CD4-positive, alpha-beta T cell treated with Interleukin-6 at 100 ng/mL for 8 hours (primary cell): ENCODE measurements around the gene PLCB4.

ENCODE experiments used
- DNase-seq: peaks from one replicate; pipeline ENCODE4 v3.0.0-alpha.2; 2020; ENCODE audit warnings: mixed read lengths, low spot score

PLCB4 gene

GRCh38 chr20:9179193-9179802 lies 110.4 kb downstream of the PLCB4 start:
- no peak for DNase-seq

DNA sequence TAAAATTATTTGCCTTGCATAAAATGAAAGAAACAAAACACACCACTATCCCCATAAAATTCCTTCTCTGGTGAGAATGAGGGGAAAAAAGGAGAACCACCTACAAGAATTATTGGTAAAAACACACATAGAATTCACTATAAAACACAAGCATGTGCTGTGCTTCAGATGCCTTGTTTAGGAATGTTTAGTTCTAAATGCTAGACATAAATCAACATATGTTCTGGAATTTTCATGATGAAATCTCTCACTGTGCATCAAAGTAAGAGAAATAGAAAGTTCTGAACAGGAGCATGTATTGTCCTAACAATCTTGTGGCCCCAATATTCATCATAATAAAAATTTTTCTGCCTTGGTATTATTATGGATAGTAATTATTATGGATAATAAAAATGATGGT lies 111.0 kb downstream of the PLCB4 start:
- DNase-seq = no peak

DNA sequence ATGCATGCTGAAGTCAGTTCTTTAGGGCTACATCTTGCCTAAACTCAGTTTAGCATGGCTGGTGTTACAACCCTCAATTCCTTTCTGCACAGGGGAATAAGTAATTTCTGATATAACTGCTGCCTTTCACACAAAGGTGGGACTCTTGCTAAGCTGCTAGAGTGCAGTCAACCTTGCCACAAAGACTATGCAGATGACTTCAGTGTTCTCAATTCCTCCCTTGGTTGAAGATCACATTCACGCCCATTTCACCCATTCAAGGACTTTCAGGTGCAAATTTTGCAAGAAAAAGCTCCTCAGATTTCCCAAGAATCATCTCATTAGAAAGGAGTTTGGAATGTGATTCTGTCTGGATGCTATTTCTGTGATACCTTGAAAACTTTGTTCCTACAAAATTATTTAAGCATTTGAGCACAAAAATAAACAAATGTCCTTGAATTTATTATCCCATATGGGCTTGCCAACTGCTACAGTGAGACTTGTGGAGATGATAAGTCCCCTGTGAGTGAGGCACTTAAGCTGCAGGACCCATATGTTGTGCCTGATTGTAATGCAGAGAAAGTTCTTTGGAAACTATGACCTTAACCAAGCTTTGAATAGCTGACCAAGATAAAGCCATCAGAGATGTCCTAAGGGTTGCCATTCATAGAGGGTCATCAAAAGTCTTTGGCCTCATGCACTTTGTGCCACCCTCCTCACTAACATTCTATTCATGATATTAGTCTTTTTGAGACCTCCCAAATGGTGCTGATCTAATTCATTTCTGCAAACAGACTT lies 111.8 kb downstream of the PLCB4 start:
- DNase-seq = no peak

GRCh38 chr20:9185511-9185910 lies 116.6 kb downstream of the PLCB4 start:
- DNase-seq = no peak

DNA sequence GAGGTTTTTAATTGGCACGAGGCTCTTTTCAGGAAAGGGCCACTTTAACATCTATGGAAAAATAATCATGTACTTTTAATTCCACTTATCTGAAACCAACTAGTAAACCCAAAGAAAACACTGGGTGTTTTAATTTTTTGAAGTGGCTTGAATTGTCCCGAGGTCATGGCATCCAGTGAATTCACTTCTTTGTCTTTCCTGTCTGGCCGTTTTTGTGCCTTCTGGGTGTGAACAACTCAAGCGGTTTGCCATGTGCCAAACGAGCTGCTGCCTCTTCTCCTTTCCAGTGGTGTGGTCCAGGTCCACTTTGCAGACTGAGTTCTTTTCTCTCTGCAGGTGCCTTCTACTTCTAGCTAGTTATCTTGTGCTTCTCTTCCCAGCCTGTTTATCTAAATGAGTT lies 117.5 kb downstream of the PLCB4 start:
- DNase-seq = no peak

DNA sequence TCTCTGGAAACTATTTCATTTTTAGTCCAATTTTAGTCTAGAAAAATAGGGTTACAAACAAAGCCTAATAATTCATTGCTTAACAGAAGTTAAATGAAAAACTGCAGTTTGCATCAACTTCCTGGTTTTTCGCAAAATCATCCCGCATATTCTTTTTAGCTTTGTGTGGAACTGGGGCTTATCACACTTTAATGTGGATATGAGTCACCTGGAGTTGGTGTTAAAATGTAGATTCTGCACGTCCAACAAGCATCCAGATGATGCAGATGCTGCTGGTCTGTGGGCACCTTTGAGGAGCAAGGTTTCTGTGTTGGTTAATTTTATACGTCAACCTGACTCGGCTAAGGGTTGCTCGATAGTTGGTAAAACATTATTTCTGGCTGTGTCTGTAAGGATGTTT lies 126.1 kb downstream of the PLCB4 start:
- DNase-seq = no peak

DNA sequence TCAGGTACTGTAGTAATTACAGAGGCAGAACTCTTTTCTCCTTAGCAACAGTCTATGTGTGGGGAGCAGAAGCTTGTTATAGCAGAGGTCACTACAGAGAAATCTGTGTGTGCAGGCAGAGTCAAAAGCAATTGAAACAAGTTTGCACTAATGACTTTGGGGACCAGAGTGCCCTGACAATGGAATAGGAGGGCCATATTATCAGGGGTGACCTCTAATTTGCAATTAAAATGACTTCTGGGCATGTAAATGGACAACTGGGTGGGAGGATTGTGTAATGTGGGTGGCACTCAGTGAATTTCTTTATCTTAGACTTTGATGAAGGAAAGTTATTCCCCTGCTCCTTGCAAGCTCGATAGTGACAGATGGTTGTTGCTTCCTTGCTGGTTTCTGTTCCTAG lies 127.2 kb downstream of the PLCB4 start:
- DNase-seq = no peak

DNA sequence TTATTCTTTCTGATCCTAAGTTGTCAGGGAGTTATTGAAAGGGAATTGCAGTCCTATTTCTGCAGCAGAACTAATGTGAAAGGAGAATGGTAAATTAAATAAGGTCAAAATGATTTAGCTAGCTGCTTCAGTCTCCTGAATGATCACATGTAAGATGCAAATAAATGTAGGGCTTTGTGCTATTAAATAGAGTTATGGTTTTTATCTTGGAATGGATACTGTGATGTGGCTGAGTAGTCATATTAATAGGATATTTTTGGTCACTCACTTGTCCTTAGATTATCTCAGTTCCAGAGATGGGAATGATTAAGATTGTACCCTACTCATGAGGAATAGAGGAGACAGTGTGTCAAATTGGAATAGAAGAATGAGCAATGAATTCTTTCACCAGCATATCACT lies 129.6 kb downstream of the PLCB4 start:
- DNase-seq = no peak

- no peak for DNase-seq
Observed at GRCh38 chr20:9200196-9200595, 131.3 kb downstream of the PLCB4 start.

DNA sequence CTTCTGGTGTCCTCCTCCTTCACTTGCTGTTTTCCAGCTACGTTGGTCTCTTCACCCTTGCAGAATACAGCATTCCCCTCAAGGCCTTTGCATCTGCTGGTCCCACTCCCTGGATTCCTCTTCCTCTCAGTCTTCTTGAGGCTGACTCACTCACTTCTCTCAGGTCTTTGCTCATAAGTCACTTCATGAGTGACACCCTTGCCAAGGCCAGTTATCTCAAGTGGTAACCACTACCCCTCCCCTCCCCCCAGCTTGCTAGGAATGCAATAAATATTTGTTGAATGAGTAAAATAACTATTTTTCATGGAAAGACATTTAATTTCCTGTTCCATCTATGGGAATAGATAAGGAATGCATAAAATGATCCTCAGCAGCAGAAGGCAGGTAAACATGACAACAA lies 131.7 kb downstream of the PLCB4 start:
- DNase-seq = no peak

DNA sequence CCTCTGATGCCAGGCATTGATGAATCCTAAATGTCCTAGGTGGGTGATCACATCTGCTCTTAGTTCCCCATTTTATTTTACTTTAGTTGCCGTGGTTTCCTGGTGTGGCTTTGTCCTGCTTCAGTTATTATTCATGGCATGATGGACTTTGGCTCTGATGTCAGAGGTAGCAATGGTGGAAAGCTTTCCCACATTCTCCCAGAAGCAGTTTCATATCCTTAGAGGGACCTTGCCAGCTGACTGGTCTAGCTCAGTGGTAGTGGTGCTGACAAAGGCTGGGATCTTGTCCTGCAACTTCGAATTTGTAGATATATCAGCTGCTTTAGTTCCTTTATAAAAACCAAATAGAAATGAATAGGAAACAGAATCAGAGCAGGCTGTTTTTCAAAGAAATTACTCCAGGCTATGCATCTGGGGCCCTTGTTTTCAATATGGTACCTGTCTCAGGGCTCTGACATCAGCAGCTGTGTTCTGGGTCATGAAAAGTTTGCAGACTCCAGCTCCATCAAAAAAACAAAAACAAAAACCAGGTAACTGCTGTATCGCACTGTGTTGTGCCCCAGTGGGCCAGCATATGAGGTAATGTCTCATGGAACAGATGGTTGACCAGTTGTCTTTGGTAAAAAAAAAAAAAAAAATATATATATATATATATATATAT lies 133.7 kb downstream of the PLCB4 start:
- no peak for DNase-seq

DNA sequence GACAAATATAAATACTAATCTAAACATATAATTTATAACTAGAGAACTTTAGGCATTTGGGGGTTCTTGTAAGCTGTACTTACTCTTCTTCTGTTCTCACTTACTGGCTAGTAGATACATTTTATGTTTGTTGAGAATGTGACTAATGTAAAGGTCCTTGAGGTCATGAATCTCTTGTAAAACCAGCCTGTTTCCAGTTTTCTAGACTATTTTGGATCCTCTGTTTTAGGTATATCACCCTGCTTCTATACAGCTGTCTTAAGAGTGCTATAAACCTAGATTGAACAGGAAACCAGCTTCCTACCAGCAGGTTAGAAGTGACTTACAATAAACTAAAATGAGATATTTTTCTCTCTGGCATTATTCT lies 134.2 kb downstream of the PLCB4 start:
- DNase-seq = no peak

GRCh38 chr20:9204979-9205378 lies 136.1 kb downstream of the PLCB4 start:
- no peak for DNase-seq

GRCh38 chr20:9206486-9206885 lies 137.6 kb downstream of the PLCB4 start:
- DNase-seq = no peak

DNA sequence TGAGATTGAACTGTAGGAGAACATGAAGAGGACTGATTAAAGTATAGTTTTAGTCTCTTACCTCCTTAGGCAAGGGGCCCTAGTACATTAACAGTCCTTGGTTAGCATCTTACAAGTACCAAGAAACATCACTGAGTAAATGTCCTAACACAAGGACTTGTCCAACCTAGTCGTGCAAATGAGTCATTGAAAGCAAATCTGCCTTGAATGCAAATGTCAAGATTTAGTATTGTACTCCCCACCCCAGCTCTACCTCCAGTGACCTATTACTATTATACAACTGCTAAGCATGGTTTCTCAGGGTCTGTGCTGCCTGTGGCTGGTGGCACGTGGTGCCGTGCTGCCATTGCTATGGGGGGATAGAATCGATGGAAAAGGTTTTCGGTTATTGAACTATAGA lies 138.4 kb downstream of the PLCB4 start:
- no peak for DNase-seq

- DNase-seq = no peak
Observed at GRCh38 chr20:9210356-9210755, 141.5 kb downstream of the PLCB4 start.

DNA sequence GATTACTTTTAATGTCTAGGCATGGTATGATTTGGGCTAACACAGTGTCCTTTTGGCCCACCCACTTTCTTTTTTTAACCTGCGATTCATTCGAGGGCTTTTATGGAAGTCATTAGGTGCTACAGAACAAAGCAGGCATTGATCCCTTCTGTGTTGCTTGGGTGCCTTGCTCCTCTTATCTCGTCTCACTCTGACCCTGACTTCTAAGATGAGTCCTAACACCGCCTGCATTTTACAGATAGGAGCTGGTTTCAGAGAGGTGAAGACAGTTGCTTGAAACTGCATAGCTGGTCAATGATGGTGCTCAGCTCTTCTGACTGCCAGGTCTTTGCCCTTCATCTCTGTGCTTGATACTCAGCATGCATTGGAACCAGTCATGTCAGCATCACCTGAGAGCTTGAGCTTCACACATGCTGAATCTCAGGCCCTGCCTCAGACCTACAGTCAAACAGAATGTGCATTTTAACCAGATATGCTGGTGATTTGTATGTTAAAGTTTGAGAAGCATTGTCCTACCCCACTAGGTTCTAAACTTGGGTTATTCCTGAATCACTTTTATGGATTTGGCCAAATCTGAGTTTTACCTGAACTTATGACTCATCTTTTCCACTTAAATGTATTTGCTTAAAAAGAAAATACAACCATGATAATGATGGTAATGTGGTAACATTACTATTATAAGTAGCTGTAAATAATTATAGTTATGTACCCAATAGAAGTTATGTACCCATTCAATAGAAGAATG lies 142.3 kb downstream of the PLCB4 start:
- no peak for DNase-seq

DNA sequence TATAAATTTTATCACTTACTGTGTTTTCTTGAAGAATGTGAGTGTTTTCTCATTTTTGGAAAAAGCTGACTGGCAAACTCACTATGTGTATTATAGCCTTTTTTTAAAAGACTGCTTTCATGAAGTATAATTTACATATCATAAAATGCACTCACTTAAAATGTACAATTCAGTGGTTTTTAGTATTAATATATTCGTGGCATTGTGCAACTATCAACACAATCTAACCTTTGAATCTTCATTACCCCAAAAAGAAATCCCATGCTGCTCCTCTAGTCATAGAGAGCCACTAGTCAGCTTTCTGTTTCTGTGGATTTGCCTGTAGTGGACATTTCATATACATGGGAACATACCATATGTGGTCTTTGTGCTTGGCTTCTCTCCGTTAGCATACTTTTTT lies 143.8 kb downstream of the PLCB4 start:
- DNase-seq = no peak

DNA sequence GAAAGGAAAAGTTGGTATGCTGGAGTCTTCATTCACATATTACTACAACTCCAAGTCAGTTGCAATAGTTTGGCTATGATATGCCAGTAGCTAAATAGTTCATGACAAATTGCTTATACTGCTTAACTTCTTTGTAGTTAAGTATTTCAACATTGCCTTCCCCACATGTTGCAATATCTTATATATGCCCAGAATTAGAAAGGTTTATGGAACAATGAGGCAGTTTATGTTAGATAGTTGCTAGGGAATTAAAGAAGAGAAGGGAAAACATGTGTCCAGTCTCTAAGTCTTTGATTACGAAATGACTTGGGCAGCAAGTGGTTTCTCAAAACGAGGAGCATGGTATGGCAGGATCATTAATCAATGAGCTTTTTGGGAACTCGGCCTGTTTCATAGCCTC lies 145.8 kb downstream of the PLCB4 start:
- no peak for DNase-seq

DNA sequence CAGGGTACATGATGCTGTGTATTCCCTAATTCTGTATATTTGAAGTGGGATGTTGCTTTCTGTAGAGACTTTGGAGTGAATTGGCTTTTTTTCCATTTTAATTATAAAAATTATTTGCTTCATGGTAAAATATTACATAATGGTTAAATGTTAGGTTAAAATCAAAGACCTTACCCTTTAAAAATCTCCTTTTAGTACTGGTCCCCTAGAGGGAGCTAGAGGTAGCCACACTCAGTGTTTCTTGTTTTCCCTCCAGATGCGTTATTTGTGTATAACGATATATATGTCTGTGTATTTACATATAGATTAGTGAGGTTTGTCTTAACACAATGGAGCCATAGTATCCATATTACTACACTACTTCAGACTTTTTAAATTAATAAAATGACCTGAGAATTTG lies 146.7 kb downstream of the PLCB4 start:
- no peak for DNase-seq

- DNase-seq = no peak
Observed at GRCh38 chr20:9218531-9218961, 149.7 kb downstream of the PLCB4 start.

- DNase-seq = no peak
Observed at GRCh38 chr20:9220874-9221547, 152.1 kb downstream of the PLCB4 start.
